ENCODE data around the gene GALNTL6. TPM values are rescaled to one million over a fixed set of nuclear protein-coding genes. Genes with fewer than 3 reads are reported as not detected.

Gene GALNTL6
- total and polyA plus RNA-seq, 2 donors (not counting 1 experiment from before 2014, with no cell fraction given): not detected

DNA sequence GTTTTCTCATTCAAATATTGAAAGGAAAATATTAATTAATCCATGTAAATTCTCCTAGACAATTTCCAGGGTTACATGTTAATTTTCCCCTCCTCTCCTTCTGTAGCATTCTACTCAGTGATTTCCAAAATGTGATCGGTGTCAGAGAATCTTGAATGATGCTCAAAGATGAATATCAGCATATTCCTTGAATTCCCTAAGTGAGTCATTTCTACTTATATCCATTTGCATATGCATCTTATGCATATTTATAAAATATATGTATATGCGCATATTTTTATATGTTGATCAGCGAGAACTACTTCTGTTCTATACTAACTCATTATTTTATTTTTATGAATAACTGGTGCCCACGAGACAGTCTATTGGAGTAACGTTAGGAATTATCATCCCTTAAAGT, 33.9 kb upstream of the GALNTL6 start:
- Histone ChIP-seq H3K27ac (ENCODE audit: insufficient read depth, low read length) (no peak overlapping the region), H3K4me3 (replicated peaks in 1 of 4; ENCODE audit: control extremely low read depth in 1 of 4, insufficient read depth in 1 of 4, low read depth in 3 of 4, low read length in 4 of 4) (no peak overlapping the region), H3K36me3 (ENCODE audit: control insufficient read depth, insufficient read depth, low read length) (no peaks in the 10 kb centered on the region), H3K4me1 (ENCODE audit: control insufficient read depth, extremely low read depth, insufficient read depth, low read length) (no peaks in the 10 kb centered on the region), H2AFZ (ENCODE audit: low read length) (no peak overlapping the region), H3K9ac (ENCODE audit: insufficient read depth, low read length) (no peak overlapping the region), H3K9me3 (ENCODE audit: control insufficient read depth, insufficient read depth, low read depth, low read length) (no peaks in the 10 kb centered on the region), H3K79me2 (ENCODE audit: control insufficient read depth, insufficient read depth, low read length) (no peaks in the 10 kb centered on the region), H4K20me1 (ENCODE audit: control insufficient read depth, extremely low read depth, insufficient read depth, low read length) (no peaks in the 10 kb centered on the region), H3K4me2 (ENCODE audit: extremely low read depth, insufficient read depth, low read length) (no peak overlapping the region), H3K27me3 (ENCODE audit: control insufficient read depth, insufficient read depth, low read length) (no peaks in the 10 kb centered on the region)
- no peak for DNase-seq (ENCODE audit: low read depth in 2 of 2)
- TF ChIP-seq, protein P1, sequence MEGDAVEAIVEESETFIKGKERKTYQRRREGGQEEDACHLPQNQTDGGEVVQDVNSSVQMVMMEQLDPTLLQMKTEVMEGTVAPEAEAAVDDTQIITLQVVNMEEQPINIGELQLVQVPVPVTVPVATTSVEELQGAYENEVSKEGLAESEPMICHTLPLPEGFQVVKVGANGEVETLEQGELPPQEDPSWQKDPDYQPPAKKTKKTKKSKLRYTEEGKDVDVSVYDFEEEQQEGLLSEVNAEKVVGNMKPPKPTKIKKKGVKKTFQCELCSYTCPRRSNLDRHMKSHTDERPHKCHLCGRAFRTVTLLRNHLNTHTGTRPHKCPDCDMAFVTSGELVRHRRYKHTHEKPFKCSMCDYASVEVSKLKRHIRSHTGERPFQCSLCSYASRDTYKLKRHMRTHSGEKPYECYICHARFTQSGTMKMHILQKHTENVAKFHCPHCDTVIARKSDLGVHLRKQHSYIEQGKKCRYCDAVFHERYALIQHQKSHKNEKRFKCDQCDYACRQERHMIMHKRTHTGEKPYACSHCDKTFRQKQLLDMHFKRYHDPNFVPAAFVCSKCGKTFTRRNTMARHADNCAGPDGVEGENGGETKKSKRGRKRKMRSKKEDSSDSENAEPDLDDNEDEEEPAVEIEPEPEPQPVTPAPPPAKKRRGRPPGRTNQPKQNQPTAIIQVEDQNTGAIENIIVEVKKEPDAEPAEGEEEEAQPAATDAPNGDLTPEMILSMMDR (conservative IDR thresholded peaks at IDR 0.05 in 1 of 2, IDR thresholded peaks at IDR 0.05 in 1 of 2; ENCODE audit: low read depth in 1 of 2, low read length in 2 of 2): no peak
- TF ChIP-seq EZH2 (IDR thresholded peaks at IDR 0.05; ENCODE audit: low read length, missing control alignments): no peak

- H3K9me3 ChIP-seq (ENCODE audit: control insufficient read depth, insufficient read depth, low read depth, low read length): no peaks in the 10 kb centered on the region
- H3K27ac ChIP-seq (ENCODE audit: insufficient read depth, low read length): no peak overlapping the region
- H3K36me3 ChIP-seq (ENCODE audit: control insufficient read depth, insufficient read depth, low read length): no peaks in the 10 kb centered on the region
- H2AFZ ChIP-seq (ENCODE audit: low read length): no peak overlapping the region
- no peaks in the 10 kb centered on the region for H4K20me1 ChIP-seq (ENCODE audit: control insufficient read depth, extremely low read depth, insufficient read depth, low read length)
- H3K4me1 ChIP-seq (ENCODE audit: control insufficient read depth, extremely low read depth, insufficient read depth, low read length): no peaks in the 10 kb centered on the region
- H3K79me2 ChIP-seq (ENCODE audit: control insufficient read depth, insufficient read depth, low read length): no peaks in the 10 kb centered on the region
- H3K4me3 ChIP-seq (replicated peaks in 1 of 4; ENCODE audit: control extremely low read depth in 1 of 4, insufficient read depth in 1 of 4, low read depth in 3 of 4, low read length in 4 of 4): no peak overlapping the region
- no peak for DNase-seq (ENCODE audit: low read depth in 2 of 2)
- no peaks in the 10 kb centered on the region for H3K27me3 ChIP-seq (ENCODE audit: control insufficient read depth, insufficient read depth, low read length)
- TF ChIP-seq, protein P1 (conservative IDR thresholded peaks at IDR 0.05 in 1 of 2, IDR thresholded peaks at IDR 0.05 in 1 of 2; ENCODE audit: low read depth in 1 of 2, low read length in 2 of 2): no peak
- no peak for TF ChIP-seq EZH2 (IDR thresholded peaks at IDR 0.05; ENCODE audit: low read length, missing control alignments)
- no peak overlapping the region for H3K4me2 ChIP-seq (ENCODE audit: extremely low read depth, insufficient read depth, low read length)
- H3K9ac ChIP-seq (ENCODE audit: insufficient read depth, low read length): no peak overlapping the region
These were observed 27.8 kb upstream of the GALNTL6 start for GRCh38 chr4:171785388-171785787.

DNA sequence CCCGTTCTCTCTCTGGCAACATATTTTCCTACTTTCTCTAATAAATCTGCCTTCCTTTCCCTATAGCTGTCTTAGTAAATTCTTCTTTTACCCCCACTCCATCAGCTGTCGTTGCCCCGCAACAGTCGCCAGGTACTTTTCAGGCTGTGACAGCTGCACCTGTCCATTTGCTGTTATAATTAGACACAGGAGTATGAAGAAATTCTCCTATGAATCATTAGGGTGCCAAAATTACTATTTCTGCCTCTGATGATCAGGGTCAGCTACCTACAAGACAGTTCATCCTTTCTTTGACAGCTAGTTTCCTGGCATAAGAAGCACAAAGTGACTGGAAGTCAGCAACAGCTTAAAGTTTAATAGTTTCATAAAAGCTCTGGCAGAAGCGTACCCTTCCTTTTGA, 19.5 kb upstream of the GALNTL6 start:
- no peaks in the 10 kb centered on the region for H3K79me2 ChIP-seq (ENCODE audit: control insufficient read depth, insufficient read depth, low read length)
- H3K4me3 ChIP-seq (replicated peaks in 1 of 4; ENCODE audit: control extremely low read depth in 1 of 4, insufficient read depth in 1 of 4, low read depth in 3 of 4, low read length in 4 of 4): no peak overlapping the region
- no peaks in the 10 kb centered on the region for H4K20me1 ChIP-seq (ENCODE audit: control insufficient read depth, extremely low read depth, insufficient read depth, low read length)
- TF ChIP-seq, protein P1 (conservative IDR thresholded peaks at IDR 0.05 in 1 of 2, IDR thresholded peaks at IDR 0.05 in 1 of 2; ENCODE audit: low read depth in 1 of 2, low read length in 2 of 2): no peak
- TF ChIP-seq EZH2 (IDR thresholded peaks at IDR 0.05; ENCODE audit: low read length, missing control alignments): no peak
- H3K27me3 ChIP-seq (ENCODE audit: control insufficient read depth, insufficient read depth, low read length): no peaks in the 10 kb centered on the region
- H3K4me2 ChIP-seq (ENCODE audit: extremely low read depth, insufficient read depth, low read length): no peak overlapping the region
- H3K27ac ChIP-seq (ENCODE audit: insufficient read depth, low read length): no peak overlapping the region
- no peaks in the 10 kb centered on the region for H3K9me3 ChIP-seq (ENCODE audit: control insufficient read depth, insufficient read depth, low read depth, low read length)
- H3K9ac ChIP-seq (ENCODE audit: insufficient read depth, low read length): no peak overlapping the region
- no peak for DNase-seq (ENCODE audit: low read depth in 2 of 2)
- H2AFZ ChIP-seq (ENCODE audit: low read length): no peak overlapping the region
- H3K4me1 ChIP-seq (ENCODE audit: control insufficient read depth, extremely low read depth, insufficient read depth, low read length): no peaks in the 10 kb centered on the region
- H3K36me3 ChIP-seq (ENCODE audit: control insufficient read depth, insufficient read depth, low read length): no peaks in the 10 kb centered on the region
